Measurements from ENCODE around the gene GPR4. TPM values are rescaled to one million over a fixed set of nuclear protein-coding genes. Genes with fewer than 3 reads are reported as not detected.

Gene GPR4
- total RNA-seq, 1 experiment from 2014 or later = 3.1 TPM

DNA sequence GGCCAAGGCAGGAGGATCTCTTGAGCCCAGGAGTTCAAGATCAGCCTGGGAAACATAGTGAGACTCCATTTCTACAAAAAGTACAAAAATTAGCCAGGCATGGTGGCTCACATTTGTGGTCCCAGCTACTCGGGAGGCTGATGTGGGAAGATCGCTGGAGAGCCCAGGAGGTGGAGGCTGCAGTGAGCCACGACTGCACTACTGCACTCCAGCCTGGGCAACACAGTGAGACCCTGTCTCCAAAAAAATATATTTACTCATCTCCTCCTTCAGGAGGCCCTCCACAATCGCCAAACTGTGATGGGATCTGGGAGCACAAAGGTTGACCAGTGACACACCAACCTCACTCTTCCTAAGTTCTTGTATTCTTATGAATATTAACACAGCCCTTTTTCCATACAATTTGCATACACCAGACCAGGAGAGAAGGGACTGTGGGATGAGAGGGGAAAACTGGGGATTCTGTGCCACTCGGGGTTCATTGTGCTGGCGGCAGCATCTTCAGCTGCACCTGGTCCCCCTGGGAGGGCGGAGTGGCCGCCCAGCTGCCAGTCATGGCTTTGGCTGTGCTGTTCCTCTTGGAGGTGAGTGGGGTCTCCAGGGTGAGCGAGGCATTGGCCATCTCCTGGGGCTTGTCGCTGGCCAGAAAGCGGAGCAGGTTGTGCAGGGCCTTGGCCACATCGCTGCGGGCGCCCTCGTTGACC is 11.6 kb downstream of the GPR4 start:
- no peaks in the 10 kb centered on the region for H3K27me3 ChIP-seq (ENCODE audit: low read length)
- POLR2A ChIA-PET (ENCODE audit: unreplicated experiment) = interaction anchor here (0.6 kb wide), 1 partner anchor 51 kb away, joined by 3 read pairs; no protein-coding TSS in a partner anchor
- no peak overlapping the region for H3K4me3 ChIP-seq (ENCODE audit: low read length)
- H3K4me1 ChIP-seq (ENCODE audit: insufficient read depth, low read length) = peaks cover 9% of the 10 kb centered on the region
- no TSS peak for BruUV-seq (replicated peaks)
- H3K79me2 ChIP-seq (ENCODE audit: low read length) = no peaks in the 10 kb centered on the region
- no peak overlapping the region for H3K9ac ChIP-seq (ENCODE audit: low read length)
- CTCF ChIA-PET = interaction anchor here (0.6 kb wide), 1 partner anchor 79 kb away, joined by 3 read pairs; no protein-coding TSS in a partner anchor
- no peak for TF ChIP-seq EZH2 (IDR thresholded peaks at IDR 0.05; ENCODE audit: low read length, unreplicated experiment)
- TF ChIP-seq EZH2phosphoT487 (IDR thresholded peaks at IDR 0.05; ENCODE audit: borderline replicate concordance, low read length) = no peak
- TF ChIP-seq, protein P1, sequence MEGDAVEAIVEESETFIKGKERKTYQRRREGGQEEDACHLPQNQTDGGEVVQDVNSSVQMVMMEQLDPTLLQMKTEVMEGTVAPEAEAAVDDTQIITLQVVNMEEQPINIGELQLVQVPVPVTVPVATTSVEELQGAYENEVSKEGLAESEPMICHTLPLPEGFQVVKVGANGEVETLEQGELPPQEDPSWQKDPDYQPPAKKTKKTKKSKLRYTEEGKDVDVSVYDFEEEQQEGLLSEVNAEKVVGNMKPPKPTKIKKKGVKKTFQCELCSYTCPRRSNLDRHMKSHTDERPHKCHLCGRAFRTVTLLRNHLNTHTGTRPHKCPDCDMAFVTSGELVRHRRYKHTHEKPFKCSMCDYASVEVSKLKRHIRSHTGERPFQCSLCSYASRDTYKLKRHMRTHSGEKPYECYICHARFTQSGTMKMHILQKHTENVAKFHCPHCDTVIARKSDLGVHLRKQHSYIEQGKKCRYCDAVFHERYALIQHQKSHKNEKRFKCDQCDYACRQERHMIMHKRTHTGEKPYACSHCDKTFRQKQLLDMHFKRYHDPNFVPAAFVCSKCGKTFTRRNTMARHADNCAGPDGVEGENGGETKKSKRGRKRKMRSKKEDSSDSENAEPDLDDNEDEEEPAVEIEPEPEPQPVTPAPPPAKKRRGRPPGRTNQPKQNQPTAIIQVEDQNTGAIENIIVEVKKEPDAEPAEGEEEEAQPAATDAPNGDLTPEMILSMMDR (conservative IDR thresholded peaks at IDR 0.05; ENCODE audit: low read depth, low read length) = no peak
- DNase-seq (no peak), ATAC-seq (no peak)
- H3K27ac ChIP-seq (ENCODE audit: low read length) = no peak overlapping the region
- H3K9me3 ChIP-seq (ENCODE audit: low read length) = no peaks in the 10 kb centered on the region
- no peak overlapping the region for H2AFZ ChIP-seq (ENCODE audit: low read length)
- H3K9me2 ChIP-seq (replicated peaks; ENCODE audit: low read length) = no peaks in the 10 kb centered on the region
- H4K20me1 ChIP-seq (ENCODE audit: low read length) = no peaks in the 10 kb centered on the region
- no peaks in the 10 kb centered on the region for H3F3A ChIP-seq (ENCODE audit: low read length, unreplicated experiment)
- H3K4me2 ChIP-seq (ENCODE audit: low read length) = no peak overlapping the region
- H3K36me3 ChIP-seq (ENCODE audit: low read depth, low read length) = no peaks in the 10 kb centered on the region
- intact Hi-C loops (cut with micrococcal nuclease) = no loop called here

DNA sequence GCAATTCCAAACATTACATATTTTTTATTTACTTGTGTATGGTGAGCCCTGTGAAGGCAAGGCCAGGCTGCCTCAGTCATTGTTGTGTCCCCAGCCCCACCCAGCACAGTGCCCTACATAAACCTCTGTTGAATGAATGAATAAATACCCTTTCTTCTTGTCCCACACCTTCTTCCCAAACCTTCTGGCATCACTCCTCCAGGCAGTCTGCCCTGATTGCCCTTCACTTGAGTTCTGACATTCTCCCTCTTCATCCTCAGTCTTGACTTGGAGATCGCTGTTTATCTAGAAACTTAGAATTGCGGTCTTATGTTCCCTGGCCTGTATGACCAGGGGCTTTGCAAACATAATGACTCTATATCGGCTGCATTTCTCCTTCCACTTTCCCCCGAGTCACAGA is 12.2 kb downstream of the GPR4 start:
- no peak for ATAC-seq
- Histone ChIP-seq H3K4me3 (ENCODE audit: low read length) (no peak overlapping the region), H3K4me2 (ENCODE audit: low read length) (no peak overlapping the region), H3K9ac (ENCODE audit: low read length) (no peak overlapping the region), H2AFZ (ENCODE audit: low read length) (no peak overlapping the region), H3K9me3 (ENCODE audit: low read length) (no peaks in the 10 kb centered on the region), H3K79me2 (ENCODE audit: low read length) (no peaks in the 10 kb centered on the region), H3K27ac (ENCODE audit: low read length) (no peak overlapping the region), H4K20me1 (ENCODE audit: low read length) (no peaks in the 10 kb centered on the region), H3K9me2 (replicated peaks; ENCODE audit: low read length) (no peaks in the 10 kb centered on the region), H3F3A (ENCODE audit: low read length, unreplicated experiment) (no peaks in the 10 kb centered on the region), H3K4me1 (ENCODE audit: insufficient read depth, low read length) (peaks cover 14% of the 10 kb centered on the region), H3K36me3 (ENCODE audit: low read depth, low read length) (no peaks in the 10 kb centered on the region), H3K27me3 (ENCODE audit: low read length) (no peaks in the 10 kb centered on the region)
- POLR2A ChIA-PET (ENCODE audit: unreplicated experiment) = no interaction called here
- intact Hi-C loops (cut with micrococcal nuclease) = loop anchor here (10.0 kb wide), 1 partner anchor 55 kb away; no protein-coding TSS in a partner anchor
- CTCF ChIA-PET = no interaction called here
- no peak for DNase-seq
- no peak for TF ChIP-seq EZH2 (IDR thresholded peaks at IDR 0.05; ENCODE audit: low read length, unreplicated experiment)
- TF ChIP-seq EZH2phosphoT487 (IDR thresholded peaks at IDR 0.05; ENCODE audit: borderline replicate concordance, low read length) = no peak
- TF ChIP-seq, protein P1 (conservative IDR thresholded peaks at IDR 0.05; ENCODE audit: low read depth, low read length) = no peak
- no TSS peak for BruUV-seq (replicated peaks)

DNA sequence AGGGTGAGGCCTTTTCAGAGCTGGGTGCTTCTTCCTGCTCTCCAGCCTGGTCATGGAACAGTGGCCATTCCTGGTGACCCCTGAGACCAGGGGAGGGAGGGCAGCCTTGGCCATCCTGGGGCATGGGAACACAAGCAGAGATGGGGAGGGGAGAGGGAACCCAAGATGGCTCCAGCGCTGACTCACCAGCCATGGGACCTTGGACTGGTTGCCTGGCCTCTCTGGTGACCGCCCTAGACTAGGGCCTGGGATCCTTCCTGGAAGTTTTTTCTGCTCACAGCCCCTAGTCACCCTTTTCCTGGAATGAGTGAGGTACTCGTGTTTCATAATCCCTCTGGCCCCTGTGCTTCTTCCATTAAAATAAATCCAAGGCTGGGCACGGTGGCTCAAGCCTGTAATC is 14.1 kb downstream of the GPR4 start:
- intact Hi-C loops (cut with micrococcal nuclease) = loop anchor here (10.0 kb wide), 1 partner anchor 57 kb away; no protein-coding TSS in a partner anchor
- no TSS peak for BruUV-seq (replicated peaks)
- Histone ChIP-seq H3K27ac (ENCODE audit: low read length) (no peak overlapping the region), H3K79me2 (ENCODE audit: low read length) (peaks cover 12% of the 10 kb centered on the region), H3K4me2 (ENCODE audit: low read length) (no peak overlapping the region), H3K9ac (ENCODE audit: low read length) (no peak overlapping the region), H3K9me3 (ENCODE audit: low read length) (no peaks in the 10 kb centered on the region), H3K27me3 (ENCODE audit: low read length) (no peaks in the 10 kb centered on the region), H2AFZ (ENCODE audit: low read length) (no peak overlapping the region), H3K4me1 (ENCODE audit: insufficient read depth, low read length) (peaks cover 19% of the 10 kb centered on the region), H3K9me2 (replicated peaks; ENCODE audit: low read length) (no peaks in the 10 kb centered on the region), H3F3A (ENCODE audit: low read length, unreplicated experiment) (no peaks in the 10 kb centered on the region), H4K20me1 (ENCODE audit: low read length) (no peaks in the 10 kb centered on the region), H3K36me3 (ENCODE audit: low read depth, low read length) (no peaks in the 10 kb centered on the region), H3K4me3 (ENCODE audit: low read length) (no peak overlapping the region)
- DNase-seq (no peak), ATAC-seq (no peak)
- TF ChIP-seq, protein P1 (conservative IDR thresholded peaks at IDR 0.05; ENCODE audit: low read depth, low read length) = no peak
- TF ChIP-seq EZH2phosphoT487 (IDR thresholded peaks at IDR 0.05; ENCODE audit: borderline replicate concordance, low read length) = no peak
- TF ChIP-seq EZH2 (IDR thresholded peaks at IDR 0.05; ENCODE audit: low read length, unreplicated experiment) = no peak
- POLR2A ChIA-PET (ENCODE audit: unreplicated experiment) = no interaction called here
- CTCF ChIA-PET = no interaction called here
